ENCODE results near the gene GALNS. TPM values are rescaled to one million over a fixed set of nuclear protein-coding genes. Genes with fewer than 3 reads are reported as not detected.

The GALNS gene
- total and polyA plus RNA-seq, 2 of the 13 experiments (the other 11 are each of a cell fraction or from before 2014, with no cell fraction given), result 9.2 to 9.8 TPM

- DNase-seq (ENCODE audit: low spot score) (no peak), ATAC-seq (no peak), FAIRE-seq (no peak)
- TF ChIP-seq RFX3 (CRISPR knock-in tag; IDR thresholded peaks at IDR 0.05) (no peak), ZBTB42 (CRISPR knock-in tag; IDR thresholded peaks at IDR 0.05) (no peak), THAP8 (CRISPR knock-in tag; IDR thresholded peaks at IDR 0.05; ENCODE audit: borderline replicate concordance) (no peak), RARG (CRISPR knock-in tag; IDR thresholded peaks at IDR 0.05; ENCODE audit: low read depth) (no peak), ZNF800 (CRISPR knock-in tag; IDR thresholded peaks at IDR 0.05) (no peak), MED13 (CRISPR knock-in tag; IDR thresholded peaks at IDR 0.05) (no peak), ZNF562 (CRISPR knock-in tag; IDR thresholded peaks at IDR 0.05; ENCODE audit: borderline replicate concordance) (no peak), ZNF639 (CRISPR knock-in tag; conservative IDR thresholded peaks at IDR 0.05) (no peak), DBP (CRISPR knock-in tag; IDR thresholded peaks at IDR 0.05; ENCODE audit: not compliant biosample characterization) (no peak), ARNT2 (CRISPR knock-in tag; IDR thresholded peaks at IDR 0.05; ENCODE audit: low read depth) (no peak), ZNF318 (CRISPR knock-in tag; IDR thresholded peaks at IDR 0.05) (no peak)
- 20% methylated on average over 9 of the region's 9 CpGs for WGBS (ENCODE audit: low lambda C conversion rate)
- H3K36me3 ChIP-seq (replicated peaks in 1 of 2; ENCODE audit: control insufficient read depth in 1 of 2, insufficient read depth in 2 of 2, low read length in 2 of 2), result no peaks in the 10 kb centered on the region
- BruUV-seq (replicated peaks), result no TSS peak
- H2AFZ ChIP-seq (ENCODE audit: low read length), result no peak overlapping the region
- H3K4me1 ChIP-seq (ENCODE audit: insufficient read depth, low read length), result no peaks in the 10 kb centered on the region
- H3K9ac ChIP-seq (ENCODE audit: insufficient read depth, low read depth, low read length), result no peak overlapping the region
- no peaks in the 10 kb centered on the region for H3K9me3 ChIP-seq (ENCODE audit: low read length)
- no peak overlapping the region for H3K4me3 ChIP-seq (replicated peaks in 1 of 3; ENCODE audit: insufficient read depth in 1 of 3, low read depth in 2 of 3, low read length in 3 of 3)
- H3K79me2 ChIP-seq (ENCODE audit: insufficient read depth, low read length), result no peaks in the 10 kb centered on the region
- POLR2A ChIA-PET, result no interaction called here
- no peak overlapping the region for H3K27ac ChIP-seq (ENCODE audit: extremely low read length, insufficient read depth, low read length)
- in situ Hi-C loops (cut with HindIII; ENCODE audit: extremely low pct_ligation_motif_present, low pct_unique_long_range_greater_than_20kb) (no loop called here), intact Hi-C loops (cut with micrococcal nuclease; ENCODE audit: unreplicated experiment) (no loop called here)
- peaks cover 57 to 93% of the 10 kb centered on the region in 2 experiments for H3K27me3 ChIP-seq (ENCODE audit: control insufficient read depth in 1 of 2, insufficient read depth in 2 of 2, low read length in 2 of 2)
- no peak overlapping the region for H3K4me2 ChIP-seq (ENCODE audit: low read depth, low read length)
- CTCF ChIA-PET (ENCODE audit: low intra/inter-chr PET ratio, low total read pairs), result no interaction called here
- H4K20me1 ChIP-seq (ENCODE audit: insufficient read depth, low read length), result 0 out of 2 replicates have a peak, but pooled peaks cover 4% of the 10 kb centered on the region
These were observed 12.9 kb upstream of the GALNS start for GRCh38 chr16:88869673-88869980.
